ENCODE measurements around the gene TUB.

TUB gene

DNA sequence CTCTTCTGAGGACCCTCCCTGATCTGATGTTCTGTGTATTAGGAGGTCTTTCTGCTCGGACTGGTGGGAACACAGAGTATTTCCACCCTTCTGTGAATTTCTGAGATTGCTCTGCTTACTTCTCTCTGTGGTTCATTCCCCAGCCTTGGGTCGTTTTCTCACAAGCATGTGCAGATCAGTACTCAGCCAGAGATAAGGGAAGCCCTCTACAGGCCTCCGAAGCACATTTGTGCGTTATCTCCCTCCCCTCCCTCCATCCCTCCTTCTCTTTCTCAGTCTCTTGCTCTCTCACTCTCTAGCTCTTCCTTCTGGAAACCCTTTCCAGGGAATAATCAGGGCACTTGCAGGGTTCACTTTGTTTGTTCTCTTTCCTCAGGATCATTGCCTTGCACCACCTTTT, 35.2 kb upstream of the TUB start:
- DNase-seq = no peak

DNA sequence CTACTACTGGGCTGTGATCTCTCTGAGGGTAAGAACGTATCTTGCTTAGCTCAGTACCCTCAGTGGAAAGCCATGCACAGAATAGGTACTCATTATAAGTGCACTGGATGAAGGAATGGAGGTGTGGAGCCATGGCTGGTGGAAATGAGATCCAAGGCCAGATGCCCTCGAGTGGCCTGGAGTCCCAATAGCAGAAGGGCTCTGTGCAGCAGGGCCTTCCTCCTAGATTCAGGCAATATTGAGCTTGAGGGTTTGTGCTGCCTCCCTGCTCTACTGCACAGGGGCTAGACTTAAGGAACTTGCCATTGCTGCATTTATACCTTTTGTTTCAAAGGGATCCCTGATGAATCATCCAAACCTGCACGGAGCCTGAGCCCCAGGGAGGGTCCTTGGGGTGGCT, 33.6 kb upstream of the TUB start:
- no peak for DNase-seq

DNA sequence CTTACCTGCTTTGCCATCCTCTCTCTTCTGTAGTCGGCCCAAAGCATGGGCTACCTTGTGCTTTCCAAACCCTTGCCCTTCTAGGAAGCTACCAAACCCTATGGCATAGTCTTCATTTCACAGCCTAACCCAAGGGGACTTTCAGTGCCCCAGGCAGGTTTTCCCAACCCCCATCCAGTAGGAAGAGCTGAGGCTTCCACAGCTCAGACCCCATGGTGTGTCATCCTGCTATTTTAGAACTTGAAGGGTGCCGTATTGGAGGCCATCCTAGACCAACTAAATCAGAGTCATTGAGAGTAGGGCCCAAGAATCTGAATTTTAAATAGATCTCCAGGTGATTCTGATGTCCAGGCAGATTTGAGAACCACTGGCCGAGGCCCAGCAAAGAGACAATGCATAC, 31.9 kb upstream of the TUB start:
- DNase-seq = no peak

DNA sequence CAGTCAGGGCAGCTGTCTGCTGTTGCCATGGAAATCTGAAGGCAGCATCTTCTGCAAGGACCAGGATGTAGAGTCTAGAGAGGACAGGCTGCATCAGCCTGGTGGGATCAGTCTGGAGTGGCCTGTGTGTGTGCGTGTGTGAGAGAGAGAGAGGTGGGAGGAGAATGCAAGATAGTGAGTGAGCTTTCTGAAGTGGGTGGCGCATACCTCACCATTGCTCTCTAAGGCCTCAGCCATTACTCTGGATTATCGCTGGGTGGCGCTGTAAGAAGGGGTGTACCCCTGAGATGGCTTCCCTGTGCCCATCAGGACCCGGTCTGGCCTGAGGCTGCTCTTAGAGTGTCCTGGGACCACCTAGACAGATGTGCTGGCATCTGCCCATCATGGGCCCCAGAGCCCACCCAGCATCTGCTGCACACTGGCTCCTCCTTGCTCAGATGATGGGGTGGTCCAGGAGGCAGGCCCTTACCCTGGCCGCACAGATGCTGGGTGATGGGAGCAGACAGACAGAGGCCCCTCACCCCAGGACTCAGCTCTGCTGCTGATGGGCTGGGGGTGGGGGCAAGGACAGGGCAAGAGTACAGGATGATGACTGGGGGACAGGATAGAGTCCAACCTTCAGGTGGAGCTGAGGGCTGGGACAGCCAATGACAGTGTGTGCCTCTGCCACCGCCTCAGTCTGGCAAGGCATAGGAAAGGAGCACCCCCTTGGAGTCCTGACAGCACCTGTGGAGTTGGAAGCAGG, 25.7 kb upstream of the TUB start:
- no peak for DNase-seq

DNA sequence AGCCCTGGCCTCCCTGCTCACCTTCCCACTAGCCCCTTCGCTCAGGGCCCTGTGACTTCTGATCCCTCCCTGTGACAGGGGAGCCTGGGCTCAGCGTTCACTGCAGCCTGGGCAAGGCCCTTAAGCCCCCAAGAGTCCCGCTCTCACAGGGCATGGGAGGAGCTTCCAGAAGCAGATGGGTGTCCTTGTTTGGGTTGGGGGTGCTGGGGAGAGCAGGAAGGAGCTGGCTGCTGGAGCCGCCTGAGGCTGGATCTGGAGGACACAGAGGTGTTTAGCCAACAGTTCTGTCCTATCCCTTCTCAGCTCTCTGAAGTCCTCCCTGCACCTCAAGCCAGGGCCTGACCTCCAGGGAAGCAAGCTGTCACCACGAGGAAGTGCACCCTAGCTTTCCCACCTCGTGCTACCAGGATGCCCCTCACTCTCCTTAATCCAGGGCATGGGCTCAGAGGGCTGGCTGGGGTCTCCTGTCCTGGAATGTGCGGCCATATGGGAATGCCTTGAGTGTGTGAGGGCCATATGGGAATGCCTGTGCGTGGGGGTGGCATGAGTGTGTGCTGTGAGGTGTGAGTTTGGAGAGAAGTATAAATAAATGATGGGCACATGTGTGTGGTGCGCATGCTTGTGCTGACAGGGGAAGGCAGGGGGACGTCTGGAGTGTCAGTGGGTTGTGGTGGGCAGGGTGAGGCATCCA, 25.0 kb upstream of the TUB start:
- no peak for DNase-seq

DNA sequence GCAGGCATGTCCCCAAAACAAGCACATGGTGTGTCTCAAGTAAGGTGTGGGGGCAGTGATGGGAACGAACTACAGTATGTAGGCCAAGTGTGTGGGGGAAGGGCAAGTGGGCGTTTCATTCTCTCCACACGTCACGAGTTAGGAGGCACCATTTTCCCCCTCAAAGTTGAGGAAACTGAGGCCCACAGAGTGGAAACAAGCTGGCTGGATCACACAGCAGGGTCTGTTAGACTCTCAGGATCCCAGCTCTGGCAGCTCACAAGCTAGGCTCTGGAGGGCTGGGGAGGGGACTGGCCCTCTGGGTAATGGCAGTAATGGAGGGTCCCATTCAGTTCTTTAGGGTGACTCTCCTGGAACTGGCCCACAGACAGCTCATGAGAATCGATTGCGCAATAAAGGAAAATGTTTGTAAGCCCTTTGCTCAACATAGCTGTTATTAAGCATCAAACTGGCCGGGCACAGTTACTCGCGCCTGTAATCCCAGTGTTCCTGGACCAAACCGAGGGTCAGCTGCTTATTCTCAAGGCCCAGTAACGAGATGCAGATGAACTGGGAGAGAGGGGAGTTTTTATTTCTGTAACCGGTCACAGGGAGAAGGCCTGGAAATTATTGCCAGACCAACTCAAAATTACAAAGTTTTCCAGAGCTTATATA, 24.1 kb upstream of the TUB start:
- no peak for DNase-seq

DNA sequence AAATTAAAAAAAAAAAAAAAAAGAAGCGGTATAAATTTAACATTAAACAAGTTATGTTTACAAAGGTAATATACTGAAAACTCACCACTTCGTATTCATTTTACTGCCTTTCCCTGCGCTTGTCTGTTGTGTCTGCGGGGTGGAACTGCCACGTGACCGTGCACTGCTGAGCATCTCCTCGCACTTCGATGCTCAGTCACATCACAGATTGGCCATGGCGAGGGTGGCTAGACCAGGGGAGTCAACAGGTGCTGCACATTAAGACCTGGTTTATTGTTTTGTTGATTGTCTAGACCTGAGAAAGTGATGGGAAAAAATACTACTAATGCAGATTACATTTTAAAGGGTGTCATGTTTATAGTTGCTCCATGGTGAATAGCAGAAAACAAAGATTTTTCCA, 22.8 kb upstream of the TUB start:
- DNase-seq = no peak

DNA sequence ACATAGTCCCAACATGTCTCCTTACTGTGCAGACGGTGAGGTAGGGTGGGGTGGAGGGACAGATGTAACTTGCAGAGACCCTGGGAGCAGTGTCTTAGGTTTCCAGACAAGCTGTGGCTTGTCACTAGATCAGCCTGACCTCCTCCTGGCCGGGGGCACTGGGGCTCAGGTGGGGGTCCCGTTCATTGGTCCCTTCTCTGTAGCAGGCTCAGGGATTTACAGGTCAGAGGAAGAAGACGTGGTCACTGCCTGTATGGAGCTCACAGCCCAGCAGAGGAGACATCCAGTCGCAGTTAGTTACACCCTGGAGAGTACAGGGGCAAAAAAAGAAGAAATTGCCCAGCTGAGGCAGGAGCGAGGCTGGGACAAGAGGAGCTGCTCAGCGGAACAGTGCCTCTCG, 22.0 kb upstream of the TUB start:
- DNase-seq = no peak

DNA sequence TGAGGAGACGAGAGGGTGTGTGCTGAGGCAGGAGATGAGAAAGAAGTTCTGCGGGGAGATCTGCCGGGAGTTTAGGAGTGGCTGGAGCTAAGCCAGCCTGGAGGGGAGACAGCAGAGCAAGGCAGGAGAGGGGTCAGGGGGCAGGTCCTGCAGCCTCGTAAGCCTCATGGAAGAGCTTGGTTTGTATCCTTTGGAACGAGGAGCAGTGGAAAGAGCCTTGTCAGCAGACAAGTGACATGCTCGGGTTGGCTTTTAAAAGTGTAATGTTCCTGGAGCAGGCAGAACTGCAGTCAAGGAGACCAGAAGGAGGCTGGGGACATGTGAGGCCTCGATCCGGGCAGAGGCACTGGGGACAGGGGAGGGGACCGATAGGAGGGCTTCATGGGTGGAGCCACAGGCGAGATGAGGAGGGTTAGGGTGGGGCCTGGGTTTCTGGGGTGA, 21.4 kb upstream of the TUB start:
- DNase-seq = no peak

DNA sequence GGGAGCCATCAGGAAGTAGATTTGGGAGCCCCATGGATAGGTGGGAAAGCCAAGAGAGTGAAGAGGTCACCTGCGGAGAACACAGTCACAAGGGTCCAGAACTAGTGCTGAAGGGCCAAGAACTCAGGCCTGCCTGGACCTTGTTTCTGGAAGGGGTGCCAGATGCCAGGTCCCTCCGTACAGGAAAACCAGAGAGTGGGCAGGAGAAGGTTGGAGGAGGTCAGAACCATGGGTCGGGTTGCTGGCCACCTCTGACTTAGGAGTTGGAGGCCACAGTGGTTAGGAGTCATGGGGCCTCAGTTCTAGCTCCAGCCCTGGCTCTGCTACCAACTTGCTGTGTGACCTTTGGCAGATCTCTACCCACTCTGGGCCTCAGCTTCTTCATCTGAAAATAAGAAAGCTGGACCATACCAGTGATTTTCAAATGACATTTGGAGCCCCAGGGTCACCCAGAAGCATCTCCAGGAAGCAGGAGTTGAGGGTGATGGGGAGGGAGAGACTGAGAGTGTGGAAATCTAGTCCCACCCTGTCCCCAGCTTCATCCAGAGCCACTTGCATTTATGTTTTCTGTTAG, 20.8 kb upstream of the TUB start:
- no peak for DNase-seq

DNA sequence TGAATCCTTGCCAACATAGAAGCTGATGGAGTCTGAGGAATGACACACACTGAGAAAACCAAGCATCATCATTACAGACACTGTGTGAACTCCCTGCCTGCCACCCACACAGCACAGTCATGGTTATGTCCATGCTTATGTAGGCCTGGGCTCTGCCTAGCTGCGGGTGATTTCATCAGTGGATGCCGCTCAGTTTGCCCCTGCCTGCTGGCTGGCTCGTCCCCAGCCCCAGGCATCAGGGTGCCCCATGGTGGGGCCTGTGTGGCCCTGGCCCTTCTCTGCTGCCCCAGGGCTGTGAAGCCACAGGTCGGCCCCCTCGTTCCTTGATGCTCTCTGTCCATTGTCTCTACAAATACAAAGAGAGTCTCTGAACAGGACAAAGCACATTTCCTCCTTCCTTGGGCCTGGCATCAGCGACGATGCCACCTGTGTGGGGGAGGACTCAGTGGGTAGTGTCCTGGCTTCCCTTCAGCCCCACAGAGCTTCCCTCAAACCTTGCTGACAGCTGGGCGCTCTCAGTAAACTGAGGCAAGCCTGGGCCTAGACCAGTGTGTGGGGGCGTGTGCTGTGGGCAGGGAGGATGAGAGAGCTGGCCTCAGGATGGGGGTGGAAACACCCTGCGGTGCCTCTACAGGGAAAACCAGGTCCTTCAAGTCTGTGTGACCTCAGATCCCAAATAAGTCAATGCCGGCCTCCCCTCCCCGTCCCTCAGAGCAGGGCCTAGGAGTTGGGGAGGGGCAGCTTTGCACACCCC, 20.0 kb upstream of the TUB start:
- no peak for DNase-seq

DNA sequence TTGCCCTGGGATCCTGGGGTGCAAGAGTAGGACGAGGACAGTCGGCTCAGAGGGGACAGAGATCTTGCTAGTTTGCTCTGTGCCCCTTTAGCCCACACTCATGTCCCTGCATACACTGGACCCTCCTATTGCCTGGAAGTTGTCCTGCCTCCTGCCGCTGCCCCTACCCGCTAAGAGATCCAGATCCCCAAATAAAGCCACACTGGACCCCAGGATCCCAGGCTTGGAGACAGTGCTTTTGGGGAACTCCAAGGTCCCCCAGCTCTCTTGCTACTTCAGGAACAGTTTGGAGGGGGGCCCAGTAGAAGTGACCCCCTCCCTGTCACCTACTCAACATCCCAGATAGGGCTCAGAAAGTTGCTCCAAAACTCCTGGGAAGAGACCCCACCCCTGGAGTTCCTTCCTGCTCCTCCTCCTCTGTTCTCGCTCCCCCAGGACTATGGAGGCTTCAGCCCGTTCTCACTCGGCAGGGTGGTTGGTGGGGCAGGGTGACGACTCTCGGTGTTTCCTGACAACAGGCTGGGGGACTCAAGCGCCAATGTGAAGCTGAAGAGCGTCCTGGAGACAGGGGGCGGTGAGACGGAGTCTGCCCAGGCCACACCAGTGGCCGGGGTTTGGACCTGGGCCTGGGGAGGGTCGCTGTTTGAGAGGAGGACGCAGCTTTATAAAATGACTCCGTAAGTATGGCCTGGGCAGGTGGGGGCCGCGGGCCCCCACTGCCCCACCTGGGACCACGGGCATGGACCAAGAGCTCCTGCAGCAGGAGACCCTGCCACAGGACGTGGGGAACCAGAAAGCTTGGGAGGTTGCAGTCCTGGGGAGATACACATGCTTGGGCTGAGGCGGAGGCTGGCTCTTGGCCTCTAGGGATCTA, 19.2 kb upstream of the TUB start:
- no peak for DNase-seq

DNA sequence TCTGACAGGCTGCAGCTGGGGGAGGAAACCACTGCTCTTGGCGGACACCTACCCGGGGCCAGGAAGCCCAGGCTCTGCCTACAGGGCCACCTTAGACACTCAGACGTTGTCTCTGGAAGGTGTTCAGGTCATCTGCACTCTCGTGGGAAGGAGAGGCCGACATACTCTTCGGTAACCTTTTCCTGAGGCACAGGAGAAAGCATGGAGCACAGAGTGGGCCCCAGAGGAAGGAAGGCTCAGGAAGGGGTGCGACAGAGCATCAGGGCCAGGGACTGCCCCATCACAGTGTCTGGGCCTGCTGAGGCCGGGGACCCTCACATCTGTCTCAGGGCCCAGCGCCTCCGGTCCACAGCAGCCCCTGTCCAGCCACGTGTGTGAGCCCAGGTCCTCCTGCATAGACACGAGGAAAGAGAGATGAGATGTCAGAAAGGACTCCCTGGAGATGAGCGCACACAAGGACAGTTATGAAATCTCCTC, 18.2 kb upstream of the TUB start:
- no peak for DNase-seq

DNA sequence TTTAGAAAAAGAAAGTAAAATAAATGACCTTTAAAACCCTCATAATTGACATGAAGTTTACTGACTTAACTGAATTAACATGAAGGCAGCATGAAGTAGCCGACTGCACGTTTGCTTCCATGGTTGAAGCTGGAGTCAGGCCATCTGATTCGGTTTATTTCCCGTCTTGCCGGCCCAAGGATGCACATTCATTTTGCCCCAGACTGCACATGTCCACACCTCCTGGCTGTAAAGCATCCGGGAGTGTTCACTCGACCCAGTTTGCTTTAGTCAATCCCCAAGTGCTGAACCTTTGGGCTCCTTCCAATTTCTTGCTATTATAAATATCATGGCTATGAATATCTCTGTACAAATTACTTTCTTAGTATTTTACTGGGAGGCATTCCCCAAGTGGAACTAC, 17.7 kb upstream of the TUB start:
- DNase-seq = no peak

DNA sequence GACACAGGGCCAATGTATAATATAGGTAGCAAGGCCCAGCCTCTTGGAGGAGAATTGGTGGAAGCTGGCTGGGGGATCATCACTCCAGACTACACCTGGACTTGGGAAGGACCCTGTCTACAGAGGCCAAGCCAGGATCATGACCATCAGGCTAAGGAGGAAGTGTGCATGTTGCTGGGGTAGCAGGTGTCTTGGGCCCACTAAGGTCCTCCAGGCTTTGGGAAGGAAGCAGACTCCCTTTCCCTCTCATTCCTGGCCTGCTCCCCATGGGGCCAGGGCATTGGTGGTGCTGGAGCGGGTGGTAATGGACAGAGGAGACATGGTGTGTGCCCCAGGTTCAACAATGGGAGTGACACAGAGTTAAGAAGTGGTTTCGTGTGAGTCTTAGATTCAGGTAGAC, 16.0 kb upstream of the TUB start:
- no peak for DNase-seq

DNA sequence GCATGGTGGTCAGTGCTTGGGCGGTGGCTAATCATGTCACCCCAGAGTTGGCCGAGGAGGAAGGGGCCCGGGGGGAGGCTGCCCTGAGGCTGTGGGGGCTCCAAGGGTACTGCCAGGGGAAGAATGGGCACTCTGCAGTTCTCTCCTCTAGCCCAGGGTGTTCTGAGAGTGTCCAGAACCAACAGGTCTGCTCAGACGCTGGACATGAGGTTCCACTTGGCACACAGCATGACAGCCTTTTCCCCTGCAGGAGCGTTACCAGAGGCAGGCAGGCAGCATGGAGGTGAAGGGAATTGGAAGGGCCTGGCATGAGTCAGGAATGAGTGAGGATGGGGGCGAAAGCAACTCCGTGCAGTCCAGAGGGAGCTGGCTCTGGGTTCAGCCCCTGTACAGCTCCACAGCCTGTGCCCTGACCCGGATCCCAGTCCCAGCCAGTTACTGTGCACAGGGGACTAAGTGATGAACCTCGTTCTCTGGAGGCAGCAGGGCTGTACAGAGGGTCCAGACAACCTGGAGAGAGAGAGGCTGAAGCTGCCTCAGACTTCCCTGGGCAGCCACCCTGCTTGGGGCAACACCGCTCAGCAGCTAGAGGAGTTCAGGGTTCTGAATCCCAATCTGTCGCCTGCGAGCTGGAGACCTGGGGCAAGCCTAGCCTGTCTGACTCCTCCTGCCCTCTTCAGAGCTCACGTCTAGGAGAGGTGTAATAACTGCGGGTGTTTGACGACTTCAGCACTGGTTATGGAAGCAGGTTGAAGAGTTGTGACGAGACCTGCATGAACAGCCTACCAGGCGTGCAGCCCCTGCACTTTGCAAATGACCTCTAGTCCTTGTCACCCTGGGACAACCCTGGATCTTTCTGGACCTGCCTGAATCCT, 14.7 kb upstream of the TUB start:
- no peak for DNase-seq

DNA sequence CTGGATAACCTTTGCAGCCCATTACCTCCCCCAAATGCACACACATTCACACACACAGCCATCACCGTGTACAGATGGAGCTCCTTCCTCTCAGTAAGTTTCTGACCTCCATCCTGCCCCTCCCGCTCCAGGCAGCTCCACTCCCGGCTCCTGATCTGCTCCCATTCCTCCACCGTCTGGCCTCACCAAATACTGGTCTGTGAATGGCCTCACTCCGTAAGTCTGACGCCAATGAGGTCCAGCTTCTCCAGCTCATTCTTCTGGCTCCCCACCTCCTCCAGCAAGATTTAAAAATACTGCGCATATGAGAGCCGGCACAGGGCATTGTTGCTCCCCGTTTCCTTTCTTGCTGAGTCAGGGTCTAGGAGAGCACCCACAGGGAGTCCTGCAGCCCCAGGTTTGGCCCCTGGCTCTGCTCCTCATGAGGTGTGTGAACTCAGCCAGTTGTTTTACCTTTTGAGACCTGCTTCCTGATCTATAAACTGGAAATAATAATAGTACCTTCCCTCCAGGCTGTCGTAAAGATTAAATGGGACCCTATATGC, 14.0 kb upstream of the TUB start:
- DNase-seq = no peak

DNA sequence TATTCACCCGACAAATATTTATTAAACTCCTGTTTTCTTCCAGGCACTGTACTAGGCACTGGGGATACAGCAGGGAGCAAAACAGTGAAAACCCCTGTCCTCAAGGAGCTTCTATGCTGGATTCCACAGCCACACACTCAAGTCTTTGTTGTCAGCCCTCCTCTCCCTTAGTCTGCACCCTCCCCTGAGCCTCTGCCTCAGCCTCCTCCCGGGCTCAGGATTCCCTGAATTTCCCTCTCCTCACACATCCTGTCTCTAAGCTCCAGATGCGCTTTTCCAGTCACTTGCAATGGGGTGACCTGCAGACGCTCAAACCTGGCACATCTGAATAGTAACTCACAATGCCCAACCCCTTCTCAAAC, 13.5 kb upstream of the TUB start:
- no peak for DNase-seq

DNA sequence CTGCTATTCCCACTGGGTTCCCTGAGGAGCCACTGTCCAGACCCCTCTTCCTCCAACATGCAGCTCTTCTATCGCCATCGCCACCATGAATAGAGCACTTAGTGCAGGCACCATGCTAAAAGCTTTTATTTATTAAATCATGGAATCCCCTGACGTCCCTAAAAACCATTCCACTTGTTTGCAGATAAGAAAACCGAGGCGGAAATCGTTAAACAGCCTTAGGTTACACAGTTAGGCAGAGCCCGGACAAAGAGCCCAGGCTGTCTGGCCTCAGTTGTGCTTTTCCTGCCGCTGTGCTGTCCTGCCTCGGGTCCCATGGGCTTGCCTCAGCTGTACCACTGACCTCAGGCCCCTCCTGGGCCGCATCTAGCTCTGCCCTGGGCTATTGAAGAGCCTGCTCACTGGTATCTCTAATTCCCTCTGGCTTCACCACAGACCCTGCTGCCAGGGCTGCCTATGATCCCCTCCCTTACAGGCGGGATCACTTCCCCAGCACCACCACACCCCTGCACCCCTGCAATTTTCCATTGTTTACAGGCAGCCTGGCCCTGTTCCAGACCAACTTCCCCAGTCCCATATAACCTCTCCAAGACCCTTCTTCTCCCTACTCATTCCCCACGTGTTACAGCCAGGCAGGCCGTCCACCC, 13.0 kb upstream of the TUB start:
- no peak for DNase-seq

DNA sequence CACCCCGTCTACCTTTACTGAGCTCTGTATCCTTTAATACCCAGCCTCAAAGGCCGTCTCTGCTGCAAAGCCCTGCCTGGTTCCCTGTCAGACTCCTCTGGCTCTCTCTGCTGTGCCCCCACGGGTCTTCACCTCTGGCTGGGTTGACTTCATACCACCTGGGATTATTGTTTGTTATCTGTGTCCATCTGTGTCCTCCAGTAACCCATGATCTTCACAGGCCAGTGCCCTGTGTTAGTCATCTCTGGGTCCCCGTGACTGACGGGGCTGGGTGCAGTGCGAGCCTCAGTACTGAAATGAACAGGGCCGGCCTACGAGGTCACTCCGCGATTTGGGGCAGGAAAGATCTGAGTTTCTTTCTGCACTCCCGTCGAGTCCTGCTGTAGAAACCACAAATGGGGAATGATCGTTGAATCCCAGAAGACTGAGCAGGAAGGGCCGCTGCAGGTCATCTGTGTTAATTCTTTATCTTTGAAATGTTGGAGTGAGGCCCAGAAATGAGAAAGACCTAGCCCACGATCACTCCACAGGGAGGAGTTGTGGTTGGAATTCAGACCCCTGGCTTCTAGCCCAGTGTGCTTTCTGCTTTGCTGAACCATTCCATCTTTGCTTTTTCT, 12.3 kb upstream of the TUB start:
- no peak for DNase-seq
